Stimulated activated CD8-positive, alpha-beta memory T cell treated with anti-CD3 and anti-CD28 coated beads, Interleukin-2, amount 100 ng/mL, for 1 hour (primary cell): ENCODE results near the gene LHFPL6.
"Not testable (repeated sequence)": the region's sequence is repeated elsewhere in the genome, so short reads cannot be mapped to it uniquely, and the experiment has no call there.

ENCODE experiments used
- DNase-seq, 2 donors: peaks; one replicate each; pipeline ENCODE4 v3.0.0-alpha.2; 2020; ENCODE audit warnings: low read depth in 2 of 2

Gene LHFPL6

GRCh38 chr13:39347926-39348901 lies 254.8 kb downstream of the LHFPL6 start:
- no peak for DNase-seq

- DNase-seq: no peak
Observed at GRCh38 chr13:39345982-39346381, 257.0 kb downstream of the LHFPL6 start.

- DNase-seq: no peak
Observed at GRCh38 chr13:39341251-39341650, 261.7 kb downstream of the LHFPL6 start.

GRCh38 chr13:39338114-39338513 lies 264.9 kb downstream of the LHFPL6 start:
- DNase-seq: not testable (repeated sequence)

GRCh38 chr13:39336937-39337336 lies 266.1 kb downstream of the LHFPL6 start:
- no peak for DNase-seq

GRCh38 chr13:39336207-39336606 lies 266.8 kb downstream of the LHFPL6 start:
- no peak for DNase-seq

GRCh38 chr13:39335721-39336120 lies 267.3 kb downstream of the LHFPL6 start:
- DNase-seq: no peak

GRCh38 chr13:39330504-39330903 lies 272.5 kb downstream of the LHFPL6 start:
- DNase-seq: no peak

GRCh38 chr13:39329182-39329639 lies 273.8 kb downstream of the LHFPL6 start:
- DNase-seq: no peak

- no peak for DNase-seq
Observed at GRCh38 chr13:39327172-39327479, 275.9 kb downstream of the LHFPL6 start.

GRCh38 chr13:39326469-39327171 lies 276.4 kb downstream of the LHFPL6 start:
- no peak for DNase-seq

GRCh38 chr13:39324806-39325311 lies 278.1 kb downstream of the LHFPL6 start:
- no peak for DNase-seq

- DNase-seq: no peak
Observed at GRCh38 chr13:39322836-39323585, 280.0 kb downstream of the LHFPL6 start.

- DNase-seq: no peak
Observed at GRCh38 chr13:39321574-39321973, 281.4 kb downstream of the LHFPL6 start.

- no peak for DNase-seq
Observed at GRCh38 chr13:39318161-39318560, 284.8 kb downstream of the LHFPL6 start.

- DNase-seq: no peak
Observed at GRCh38 chr13:39317291-39317690, 285.7 kb downstream of the LHFPL6 start.

- DNase-seq: no peak
Observed at GRCh38 chr13:39315796-39316195, 287.2 kb downstream of the LHFPL6 start.

GRCh38 chr13:39313721-39314120 lies 289.3 kb downstream of the LHFPL6 start:
- DNase-seq: no peak

- DNase-seq: no peak
Observed at GRCh38 chr13:39312596-39312995, 290.4 kb downstream of the LHFPL6 start.

- no peak for DNase-seq
Observed at GRCh38 chr13:39311619-39312018, 291.4 kb downstream of the LHFPL6 start.

- DNase-seq: no peak
Observed at GRCh38 chr13:39310961-39311360, 292.0 kb downstream of the LHFPL6 start.
